IMR-90 (cell line): ENCODE results near the gene TFEB. TPM values are rescaled to one million over a fixed set of nuclear protein-coding genes. Genes with fewer than 3 reads are reported as not detected.

Experiments
- ATAC-seq: fragments of 200-7000 bp; cut with Tn5 transposase; 2 replicates; pipeline ENCODE4 v1.9.1; 2020; ENCODE audit warnings: low read depth, mild to moderate bottlenecking, moderate library complexity
- BruUV-seq: library from RNA; stranded (reverse); fragments of 400-500 nt; replicated peaks from 2 replicates; lab custom pipeline; 2021; lab: Mats Ljungman, UMichigan
- CTCF ChIA-PET: fragments of 300-600 bp; formaldehyde crosslinking; extraction: SDS; loops from one replicate; lab custom pipeline; 2021; ENCODE audit warnings: antibody characterized with exemption; lab: Yijun Ruan, JAX
- POLR2A ChIA-PET: fragments of 300-600 bp; sonication (Branson Sonifier 250); formaldehyde crosslinking; loops from one replicate; lab custom pipeline; 2022; ENCODE audit warnings: antibody characterized with exemption; ENCODE audit not compliant: unreplicated experiment; lab: Charles Lee
- DNase-seq: peaks from one replicate; pipeline ENCODE4 v3.0.0; 2013
- H2AFZ ChIP-seq: replicated peaks from 2 replicates; pipeline ENCODE3; 2013; ENCODE audit warnings: low read length, mild to moderate bottlenecking; ENCODE audit not compliant: poor library complexity
- H2AK5ac ChIP-seq: 2 replicates; pipeline ENCODE4 v1.6.1; 2013; ENCODE audit warnings: low read depth, low read length, inconsistent platforms
- H2AK9ac ChIP-seq: replicated peaks from 2 replicates; pipeline ENCODE3; 2013; ENCODE audit warnings: mild to moderate bottlenecking, low read depth, low read length, moderate library complexity; ENCODE audit not compliant: poor library complexity
- H2BK120ac ChIP-seq: 2 replicates; pipeline ENCODE4 v1.6.1; 2013; ENCODE audit warnings: low read depth, low read length, inconsistent platforms
- H2BK15ac ChIP-seq: 3 replicates; pipeline ENCODE4 v1.6.1; 2013; ENCODE audit warnings: low read depth, low read length, inconsistent platforms
- H2BK20ac ChIP-seq: 2 replicates; pipeline ENCODE4 v1.6.1; 2013; ENCODE audit warnings: low read depth, mild to moderate bottlenecking, inconsistent platforms, low read length, moderate library complexity
- H2BK5ac ChIP-seq: 2 replicates; pipeline ENCODE4 v1.6.1; 2013; ENCODE audit warnings: mild to moderate bottlenecking, low read depth, low read length, inconsistent platforms; ENCODE audit not compliant: poor library complexity, severe bottlenecking
- H3K14ac ChIP-seq: replicated peaks from 2 replicates; pipeline ENCODE4 v1.6.1; 2013; ENCODE audit warnings: low read depth, low read length, inconsistent platforms
- H3K18ac ChIP-seq: 2 replicates; pipeline ENCODE4 v1.6.1; 2013; ENCODE audit warnings: low read depth, low read length, control low read depth
- H3K23ac ChIP-seq: 2 replicates; pipeline ENCODE4 v1.6.1; 2013; ENCODE audit warnings: low read depth, low read length, inconsistent platforms
- H3K27ac ChIP-seq: 2 replicates; pipeline ENCODE4 v1.5.1; 2013; ENCODE audit warnings: mild to moderate bottlenecking, control low read depth, low read length; ENCODE audit not compliant: insufficient read depth
- H3K27me3 ChIP-seq: 2 replicates; pipeline ENCODE4 v1.6.1; 2013; ENCODE audit warnings: low read length; ENCODE audit not compliant: control insufficient read depth, insufficient read depth
- H3K36me3 ChIP-seq: 2 replicates; pipeline ENCODE4 v1.6.1; 2013; ENCODE audit warnings: low read length, mixed read lengths; ENCODE audit not compliant: control insufficient read depth, insufficient read depth
- H3K4ac ChIP-seq: 2 replicates; pipeline ENCODE4 v1.6.1; 2013; ENCODE audit warnings: low read depth, low read length, inconsistent platforms
- H3K4me1 ChIP-seq: 2 replicates; pipeline ENCODE4 v1.6.1; 2013; ENCODE audit warnings: low read length, mixed read lengths; ENCODE audit not compliant: control insufficient read depth, insufficient read depth
- H3K4me2 ChIP-seq: 2 replicates; pipeline ENCODE4 v1.6.1; 2013; ENCODE audit warnings: low read depth, mild to moderate bottlenecking, control low read depth, low read length, moderate library complexity
- H3K4me3 ChIP-seq: 2 replicates; pipeline ENCODE4 v1.5.1; 2013; ENCODE audit warnings: low read depth, mild to moderate bottlenecking, control low read depth, low read length, moderate library complexity; ENCODE audit not compliant: insufficient read depth
- H3K56ac ChIP-seq: 2 replicates; pipeline ENCODE4 v1.6.1; 2013; ENCODE audit warnings: low read length, inconsistent platforms; ENCODE audit not compliant: insufficient read depth; ENCODE audit errors: extremely low read depth
- H3K79me1 ChIP-seq, 2 experiments: 2 replicates each; pipeline ENCODE4 v1.6.1; 2013; ENCODE audit warnings: low read length in 2 of 2, inconsistent platforms in 1 of 2, low read depth in 1 of 2
- H3K9ac ChIP-seq: 2 replicates; pipeline ENCODE4 v1.6.1; 2013; ENCODE audit warnings: low read depth, low read length, control low read depth
- H3K9me1 ChIP-seq: 2 replicates; pipeline ENCODE4 v1.6.1; 2013; ENCODE audit warnings: low read length, inconsistent platforms; ENCODE audit not compliant: insufficient read depth
- H3K9me3 ChIP-seq: 2 replicates; pipeline ENCODE4 v1.6.1; 2013; ENCODE audit warnings: low read length; ENCODE audit not compliant: control insufficient read depth, insufficient read depth
- H4K20me1 ChIP-seq: 2 replicates; pipeline ENCODE4 v1.6.1; 2013; ENCODE audit warnings: low read length, inconsistent platforms; ENCODE audit not compliant: insufficient read depth
- H4K5ac ChIP-seq: 2 replicates; pipeline ENCODE4 v1.6.1; 2013; ENCODE audit warnings: mild to moderate bottlenecking, low read depth, low read length, control low read depth
- H4K8ac ChIP-seq, 2 experiments: 2 replicates each; pipeline ENCODE4 v1.6.1; 2013; ENCODE audit warnings: low read depth in 2 of 2, low read length in 2 of 2, control low read depth in 1 of 2, inconsistent platforms in 1 of 2
- H4K91ac ChIP-seq: 2 replicates; pipeline ENCODE4 v1.6.1; 2013; ENCODE audit warnings: low read depth, low read length, inconsistent platforms; ENCODE audit not compliant: insufficient read depth
- BHLHE40 ChIP-seq: fragments of 150-350 bp; IDR thresholded peaks from 2 replicates; pipeline ENCODE4 v1.6.1; 2016; ENCODE audit warnings: mild to moderate bottlenecking, low read depth, low read length
- FOS ChIP-seq: fragments of 150-350 bp; IDR thresholded peaks from 2 replicates; pipeline ENCODE4 v1.6.1; 2016; ENCODE audit warnings: low read depth, low read length
- MAFK ChIP-seq: IDR thresholded peaks from 2 replicates; pipeline ENCODE4 v1.6.1; 2012; ENCODE audit warnings: low read depth, low read length, improper control_type of control experiment
- MXI1 ChIP-seq: IDR thresholded peaks from 2 replicates; pipeline ENCODE4 v1.6.1; 2012; ENCODE audit warnings: low read depth, mild to moderate bottlenecking, low read length, moderate library complexity, borderline replicate concordance
- NFE2L2 ChIP-seq: fragments of 150-350 bp; IDR thresholded peaks from 2 replicates; pipeline ENCODE4 v1.6.1; 2016; ENCODE audit warnings: low read depth, mild to moderate bottlenecking, low read length
- WGBS, 2 experiments: methylation state at CpG; one replicate each; pipeline versions ENCODE4 v1.1.5 to v1.1.7; 2013; ENCODE audit warnings: missing lambda C conversion rate in 2 of 2; ENCODE audit not compliant: insufficient read length in 1 of 2; ENCODE audit errors: extremely low coverage in 2 of 2; 5-methylcytosine and 5-hydroxymethylcytosine counted together
- dilution Hi-C: fragments of 300-500 bp; cut with HindIII; formaldehyde crosslinking; loops from one replicate; pipeline ENCODE4 v1.14.3; 2018; ENCODE audit warnings: low sequenced_read_pairs; ENCODE audit not compliant: unreplicated experiment
- in situ Hi-C: fragments of 300-500 bp; cut with MboI; formaldehyde crosslinking; loops from 3 replicates; pipeline ENCODE4 v1.14.3; 2019; ENCODE audit warnings: low sequenced_read_pairs, inconsistent platforms, mixed read lengths
- intact Hi-C: fragments of 100-400 bp; cut with micrococcal nuclease; formaldehyde crosslinking; loops from 2 replicates; pipeline ENCODE4 v1.10.0; 2022
- polyA plus RNA-seq, 3 experiments: library from polyadenylated mRNA; depleted of rRNA; stranded (reverse); fragments of >200 nt; gene quantifications; 2 replicates each; pipeline ENCODE4 v1.2.3, GENCODE V29; 2012; ENCODE audit warnings: low replicate concordance in 1 of 3
- total RNA-seq: library from RNA; depleted of rRNA; stranded (reverse); fragments of >200 nt; gene quantifications from 2 replicates; pipeline ENCODE4 v1.2.3, GENCODE V29; 2012
- TF ChIP-seq, protein P1 (sequence below): fragments of 150-350 bp; IDR thresholded peaks from 2 replicates; pipeline ENCODE4 v1.6.1; 2016; ENCODE audit warnings: low read depth, mild to moderate bottlenecking, low read length, moderate library complexity, borderline replicate concordance
- TF ChIP-seq, protein P2 (sequence below): fragments of 150-350 bp; IDR thresholded peaks from 2 replicates; pipeline ENCODE4 v1.6.1; 2017; ENCODE audit warnings: mild to moderate bottlenecking, antibody characterized with exemption, low read length, low read depth

The TFEB gene
- total and polyA plus RNA-seq, 2 of the 4 experiments (the other 2 are of a cell fraction), result 4.5 to 4.9 TPM

DNA sequence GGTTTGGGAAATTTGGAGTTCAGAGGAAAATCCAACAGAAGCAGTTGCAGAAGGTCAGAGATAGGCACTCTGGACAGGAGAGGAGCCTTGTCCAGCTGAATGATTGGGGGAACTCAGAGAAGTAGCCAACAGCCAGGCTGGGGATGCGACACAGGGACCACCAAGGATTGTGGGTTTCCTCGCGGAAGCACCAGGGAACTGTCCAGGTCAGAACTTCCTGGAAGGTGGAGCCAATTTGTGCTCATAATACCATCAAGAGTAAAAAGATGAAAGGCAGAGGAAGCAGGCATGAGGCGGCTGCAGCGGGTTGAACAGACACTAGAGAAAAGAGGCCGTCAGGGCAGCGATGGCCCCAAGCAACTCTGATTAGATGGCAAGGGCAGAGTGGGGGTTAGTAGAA lies 63.4 kb downstream of the TFEB start:
- Histone ChIP-seq H3K27ac (no peak overlapping the region), H2AK5ac (no peak overlapping the region), H3K4ac (no peak overlapping the region), H2BK20ac (no peak overlapping the region), H4K20me1 (no peaks in the 10 kb centered on the region), H2BK15ac (no peak overlapping the region), H3K56ac (no peak overlapping the region), H3K4me2 (no peak overlapping the region), H3K14ac (no peak overlapping the region), H2AFZ (no peak overlapping the region), H3K9me3 (peaks cover 2% of the 10 kb centered on the region; the same call in 1 of the 2 replicates), H3K18ac (no peak overlapping the region), H2BK120ac (no peak overlapping the region), H3K23ac (no peak overlapping the region), H3K79me1 (no peaks in the 10 kb centered on the region), H2BK5ac (no peak overlapping the region), H4K8ac (no peak overlapping the region), H3K27me3 (peaks cover 34% of the 10 kb centered on the region), H3K9me1 (no peaks in the 10 kb centered on the region; the same call in 1 of the 2 replicates), H3K36me3 (no peaks in the 10 kb centered on the region), H2AK9ac (no peak overlapping the region), H3K9ac (no peak overlapping the region), H4K91ac (no peak overlapping the region), H3K4me3 (no peak overlapping the region), H4K5ac (no peak overlapping the region), H3K4me1 (no peaks in the 10 kb centered on the region)
- in situ Hi-C loops (no loop called here), dilution Hi-C loops (no loop called here), intact Hi-C loops (no loop called here)
- ChIA-PET CTCF (no interaction called here), POLR2A (no interaction called here)
- 91% methylated on average over 4 of the region's 7 CpGs; no CpG with 5 or more reads in 1 of the 2 experiments for WGBS, 2 experiments
- ATAC-seq, result no peak
- BruUV-seq, result no TSS peak
- TF ChIP-seq MXI1 (no peak), BHLHE40 (no peak), FOS (no peak), MAFK (no peak), NFE2L2 (no peak)
- TF ChIP-seq, protein P1, sequence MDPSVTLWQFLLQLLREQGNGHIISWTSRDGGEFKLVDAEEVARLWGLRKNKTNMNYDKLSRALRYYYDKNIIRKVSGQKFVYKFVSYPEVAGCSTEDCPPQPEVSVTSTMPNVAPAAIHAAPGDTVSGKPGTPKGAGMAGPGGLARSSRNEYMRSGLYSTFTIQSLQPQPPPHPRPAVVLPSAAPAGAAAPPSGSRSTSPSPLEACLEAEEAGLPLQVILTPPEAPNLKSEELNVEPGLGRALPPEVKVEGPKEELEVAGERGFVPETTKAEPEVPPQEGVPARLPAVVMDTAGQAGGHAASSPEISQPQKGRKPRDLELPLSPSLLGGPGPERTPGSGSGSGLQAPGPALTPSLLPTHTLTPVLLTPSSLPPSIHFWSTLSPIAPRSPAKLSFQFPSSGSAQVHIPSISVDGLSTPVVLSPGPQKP, result no peak
- TF ChIP-seq, protein P2, sequence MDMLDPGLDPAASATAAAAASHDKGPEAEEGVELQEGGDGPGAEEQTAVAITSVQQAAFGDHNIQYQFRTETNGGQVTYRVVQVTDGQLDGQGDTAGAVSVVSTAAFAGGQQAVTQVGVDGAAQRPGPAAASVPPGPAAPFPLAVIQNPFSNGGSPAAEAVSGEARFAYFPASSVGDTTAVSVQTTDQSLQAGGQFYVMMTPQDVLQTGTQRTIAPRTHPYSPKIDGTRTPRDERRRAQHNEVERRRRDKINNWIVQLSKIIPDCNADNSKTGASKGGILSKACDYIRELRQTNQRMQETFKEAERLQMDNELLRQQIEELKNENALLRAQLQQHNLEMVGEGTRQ, result no peak
- DNase-seq, result no peak
